Left lung (tissue), 10 donors: ENCODE data around the gene GCNT3. TPM values are rescaled to one million over a fixed set of nuclear protein-coding genes. Genes with fewer than 3 reads are reported as not detected.

Source experiments
- ATAC-seq: fragments of 200-7000 bp; cut with Tn5 transposase; one replicate; pipeline ENCODE4 v1.9.1; 2020; ENCODE audit warnings: moderate library complexity
- DNase-seq, 4 donors: peaks; one replicate each; pipeline ENCODE4 v3.0.0-alpha.2; 2013 to 2020
- H3K27ac ChIP-seq, 2 donors: fragments of 200-600 bp; sonication (generic) in 1 of 2; one replicate each; pipeline versions ENCODE4 v1.5.0 to v1.8.0; 2020 to 2021
- H3K27me3 ChIP-seq, 2 donors: fragments of 200-600 bp; sonication (generic) in 1 of 2; one replicate each; pipeline versions ENCODE4 v1.5.0 to v1.8.0; 2020 to 2021
- H3K36me3 ChIP-seq, 2 donors: fragments of 200-600 bp; sonication (generic) in 1 of 2; one replicate each; pipeline versions ENCODE4 v1.5.0 to v1.8.0; 2020 to 2021
- H3K4me1 ChIP-seq, 2 donors: fragments of 200-600 bp; one replicate each; pipeline ENCODE4 v1.8.0; 2021
- H3K4me3 ChIP-seq, 2 donors: fragments of 200-600 bp; sonication (generic) in 1 of 2; one replicate each; pipeline versions ENCODE4 v1.5.0 to v1.8.0; 2020 to 2021; ENCODE audit warnings: mild to moderate bottlenecking in 1 of 2
- H3K9me3 ChIP-seq, 2 donors: fragments of 200-600 bp; sonication (generic) in 1 of 2; one replicate each; pipeline versions ENCODE4 v1.5.0 to v1.8.0; 2020 to 2021
- CTCF ChIP-seq, 2 donors: fragments of 200-600 bp; sonication (generic) in 1 of 2; IDR thresholded peaks; one replicate each; pipeline versions ENCODE4 v1.5.0 to v1.8.0; 2021; ENCODE audit warnings: antibody characterized with exemption in 2 of 2
- intact Hi-C, 2 donors: fragments of 100-400 bp; cut with DNase I; formaldehyde crosslinking; loops; one replicate each; pipeline versions ENCODE4 v1.11.2 to v1.14.2; 2022
- polyA plus RNA-seq, 6 donors: library from polyadenylated mRNA; unstranded; fragments of 120-200 nt; gene quantifications; one replicate each; pipeline ENCODE4 v1.2.1, GENCODE V29; 2013; ENCODE audit not compliant: insufficient read length in 6 of 6
- total RNA-seq, 2 donors: library from RNA; stranded (reverse); fragmentation: NEBNext Ultra II Directional; extraction: Animal tissue kit (Norgen Biotek cat#: 25700); gene quantifications; one replicate each; pipeline ENCODE4 v1.2.1, GENCODE V29; 2021
- donor health status: DM: no; HTN: yes; CAD: no.
- donor health status: DM: no; HTN: no; CAD: no.

GCNT3 gene
- total and polyA plus RNA-seq, 8 donors, result 0.41 to 7.3 (median 0.88) TPM

- DNase-seq (no peak), ATAC-seq (no peak)
- intact Hi-C loops, result no loop called here
- Histone ChIP-seq H3K27me3 (no peaks in the 10 kb centered on the region), H3K27ac (no peak overlapping the region), H3K9me3 (no peaks in the 10 kb centered on the region), H3K36me3 (peaks cover 0 to 51% of the 10 kb centered on the region in 2 donors), H3K4me1 (peaks cover 9 to 33% of the 10 kb centered on the region in 2 donors), H3K4me3 (no peak overlapping the region)
- no peak for TF ChIP-seq CTCF (IDR thresholded peaks at IDR 0.05)
Observed at GRCh38 chr15:59659366-59659765, 47.8 kb downstream of the GCNT3 start.

GRCh38 chr15:59662260-59662659 is 50.7 kb downstream of the GCNT3 start:
- H3K9me3 ChIP-seq, result no peaks in the 10 kb centered on the region
- DNase-seq, result peak in 2 of 4 donors; percentile 14 to 39
- peaks cover 3 to 77% of the 10 kb centered on the region in 2 donors for H3K36me3 ChIP-seq
- intact Hi-C loops, result no loop called here
- no peaks in the 10 kb centered on the region for H3K27me3 ChIP-seq
- ATAC-seq, result no peak
- no peak for TF ChIP-seq CTCF (IDR thresholded peaks at IDR 0.05)
- no peak overlapping the region for H3K27ac ChIP-seq
- peaks cover 0 to 7% of the 10 kb centered on the region in 2 donors for H3K4me1 ChIP-seq
- H3K4me3 ChIP-seq, result no peak overlapping the region

GRCh38 chr15:59668556-59668955 is 57.0 kb downstream of the GCNT3 start:
- H3K27ac ChIP-seq, result no peak overlapping the region
- peaks cover 3 to 96% of the 10 kb centered on the region in 2 donors for H3K36me3 ChIP-seq
- no peak for TF ChIP-seq CTCF (IDR thresholded peaks at IDR 0.05)
- H3K9me3 ChIP-seq, result no peaks in the 10 kb centered on the region
- ATAC-seq (no peak), DNase-seq (no peak)
- no peak overlapping the region for H3K4me3 ChIP-seq
- no peaks in the 10 kb centered on the region for H3K4me1 ChIP-seq
- intact Hi-C loops, result no loop called here
- H3K27me3 ChIP-seq, result no peaks in the 10 kb centered on the region

Other genes with a start within 250 kb of the GCNT3 start
- gene MYO1E, start 238.9 kb upstream of the GCNT3 start, total RNA-seq, result 100 to 1,000 TPM in 1 of 2 donors, 10 to 100 TPM in 1; 75.7 to 101 TPM
- gene MYO1E, start 238.9 kb upstream of the GCNT3 start, polyA plus RNA-seq, result 10 to 100 TPM; 31.4 to 42.3 (median 38.7) TPM
- gene FAM81A, start 173.6 kb upstream of the GCNT3 start, total RNA-seq, result 1 to 10 TPM; 1.9 to 2.2 TPM
- 1 to 10 TPM; 2.5 to 5.0 (median 3.7) TPM for gene FAM81A, start 173.6 kb upstream of the GCNT3 start, polyA plus RNA-seq
- gene GTF2A2, start 45.7 kb downstream of the GCNT3 start, total RNA-seq, result 100 to 1,000 TPM; 101 to 104 TPM
- 100 to 1,000 TPM in 3 of 6 donors, 10 to 100 TPM in 3; 92.5 to 112 (median 100) TPM for gene GTF2A2, start 45.7 kb downstream of the GCNT3 start, polyA plus RNA-seq
- 10 to 100 TPM; 66.0 to 87.3 TPM for gene BNIP2, start 77.5 kb downstream of the GCNT3 start, total RNA-seq
- gene BNIP2, start 77.5 kb downstream of the GCNT3 start, polyA plus RNA-seq, result 10 to 100 TPM; 68.3 to 82.3 (median 73.7) TPM